Upper lobe of left lung (tissue), 6 donors: ENCODE measurements around the gene CNDP2. TPM values are rescaled to one million over a fixed set of nuclear protein-coding genes. Genes with fewer than 3 reads are reported as not detected.

Experiments
- ATAC-seq, 2 donors: fragments of 200-7000 bp; cut with Tn5 transposase; one replicate each; pipeline ENCODE4 v1.9.1; 2022; ENCODE audit warnings: mild to moderate bottlenecking in 2 of 2, moderate library complexity in 2 of 2; ENCODE audit not compliant: low FRiP score in 2 of 2
- DNase-seq, 2 donors: peaks; one replicate each; pipeline ENCODE4 v3.0.0-alpha.2; 2019 to 2020
- H3K27ac ChIP-seq, 4 donors: fragments of 200-600 bp; sonication (generic); one replicate each; pipeline ENCODE4 v1.5.1; 2016 to 2019
- H3K27me3 ChIP-seq, 4 donors: fragments of 200-600 bp; sonication (generic); one replicate each; pipeline ENCODE4 v1.5.1; 2017 to 2019
- H3K36me3 ChIP-seq, 4 donors: fragments of 200-600 bp; sonication (generic); one replicate each; pipeline ENCODE4 v1.5.1; 2016 to 2019
- H3K4me1 ChIP-seq, 4 donors: fragments of 200-600 bp; sonication (generic); one replicate each; pipeline ENCODE4 v1.5.1; 2018 to 2019
- H3K4me3 ChIP-seq, 4 donors: fragments of 200-600 bp; sonication (generic); one replicate each; pipeline ENCODE4 v1.5.1; 2017 to 2019; ENCODE audit warnings: mild to moderate bottlenecking in 2 of 4, moderate library complexity in 1 of 4
- H3K9me3 ChIP-seq, 4 donors: fragments of 200-600 bp; sonication (generic); one replicate each; pipeline ENCODE4 v1.5.1; 2018 to 2019
- CTCF ChIP-seq, 6 experiments: fragments of 450-650 bp in 4 of 6; fragments of 200-600 bp in 2 of 6; sonication (generic) in 2 of 6; IDR thresholded peaks; one replicate each; pipeline ENCODE4 v1.5.1; 2016 to 2019; ENCODE audit warnings: antibody characterized with exemption in 6 of 6
- EP300 ChIP-seq, 4 donors: sonication (generic); formaldehyde crosslinking; IDR thresholded peaks; one replicate each; pipeline ENCODE4 v1.5.1; 2017; ENCODE audit warnings: antibody characterized with exemption in 4 of 4, control low read depth in 2 of 4
- POLR2A ChIP-seq, 4 donors: fragments of 450-650 bp; IDR thresholded peaks; one replicate each; pipeline ENCODE4 v1.5.1; 2016 to 2017; ENCODE audit warnings: antibody characterized with exemption in 4 of 4, mild to moderate bottlenecking in 2 of 4
- POLR2AphosphoS5 ChIP-seq, 2 donors: sonication (generic); formaldehyde crosslinking; IDR thresholded peaks; one replicate each; pipeline ENCODE4 v1.5.1; 2017; ENCODE audit warnings: antibody characterized with exemption in 2 of 2
- WGBS, 2 donors: methylation state at CpG; one replicate each; pipeline ENCODE4 v1.1.5; 2017 to 2018; 5-methylcytosine and 5-hydroxymethylcytosine counted together
- total RNA-seq, 6 donors: library from RNA; depleted of rRNA in 4 of 6; stranded (reverse); fragments of >200 nt in 4 of 6; gene quantifications; one replicate each; pipeline versions ENCODE4 v1.1.0 to v1.2.1, GENCODE V29; 2016 to 2021
- donor health status: DM: no; HTN: no; CAD: no; lungs with moderate emphysema.
- donor health status: DM: no; HTN: yes; CAD: no; lungs with severe emphysema.

CNDP2 gene
- total RNA-seq, 6 donors from 2014 or later: 147 to 279 (median 196) TPM

GRCh38 chr18:74519320-74520095 lies 23.3 kb downstream of the CNDP2 start:
- ATAC-seq (no peak), DNase-seq (no peak)
- TF ChIP-seq CTCF (IDR thresholded peaks at IDR 0.05) (no peak), EP300 (IDR thresholded peaks at IDR 0.05) (no peak), POLR2A (IDR thresholded peaks at IDR 0.05) (no peak), POLR2AphosphoS5 (IDR thresholded peaks at IDR 0.05) (no peak)

GRCh38 chr18:74520096-74520833 lies 24.1 kb downstream of the CNDP2 start:
- no peak overlapping the region for H3K27ac ChIP-seq
- no peaks in the 10 kb centered on the region for H3K9me3 ChIP-seq
- no peaks in the 10 kb centered on the region for H3K27me3 ChIP-seq
- H3K4me3 ChIP-seq: no peak overlapping the region
- no peak for TF ChIP-seq POLR2A (IDR thresholded peaks at IDR 0.05)
- TF ChIP-seq CTCF (IDR thresholded peaks at IDR 0.05): no peak
- no peak for TF ChIP-seq POLR2AphosphoS5 (IDR thresholded peaks at IDR 0.05)
- no peak for TF ChIP-seq EP300 (IDR thresholded peaks at IDR 0.05)
- no peak for DNase-seq
- WGBS, 2 donors: 92 to 93% methylated on average over 14 of the region's 14 CpGs
- no peak for ATAC-seq
- H3K36me3 ChIP-seq: peaks cover 40 to 63% (median 57%) of the 10 kb centered on the region in 4 donors
- peaks cover 0 to 9% (median 5%) of the 10 kb centered on the region in 4 donors for H3K4me1 ChIP-seq

More at GRCh38 chr18:74519320-74520095, 23.3 kb downstream of the CNDP2 start:
- H3K36me3 ChIP-seq: peaks cover 40 to 70% (median 64%) of the 10 kb centered on the region in 4 donors
- peaks cover 0 to 9% (median 5%) of the 10 kb centered on the region in 4 donors for H3K4me1 ChIP-seq
- no peaks in the 10 kb centered on the region for H3K27me3 ChIP-seq
- no peak overlapping the region for H3K4me3 ChIP-seq
- no peak overlapping the region for H3K27ac ChIP-seq
- 81 to 89% methylated on average over 16 to 18 of the region's 18 CpGs for WGBS, 2 donors
- no peaks in the 10 kb centered on the region for H3K9me3 ChIP-seq

- Histone ChIP-seq H3K27me3 (no peaks in the 10 kb centered on the region), H3K27ac (no peak overlapping the region), H3K4me1 (peaks cover 0 to 9% (median 5%) of the 10 kb centered on the region in 4 donors), H3K36me3 (peaks cover 32 to 53% (median 48%) of the 10 kb centered on the region in 4 donors), H3K9me3 (no peaks in the 10 kb centered on the region), H3K4me3 (no peak overlapping the region)
- ATAC-seq (no peak), DNase-seq (no peak)
- 87 to 94% methylated on average over 15 of the region's 15 CpGs for WGBS, 2 donors
- TF ChIP-seq CTCF (IDR thresholded peaks at IDR 0.05) (no peak), EP300 (IDR thresholded peaks at IDR 0.05) (no peak), POLR2A (IDR thresholded peaks at IDR 0.05) (no peak), POLR2AphosphoS5 (IDR thresholded peaks at IDR 0.05) (no peak)
Measured at GRCh38 chr18:74521068-74521725, 25.0 kb downstream of the CNDP2 start.

- Histone ChIP-seq H3K9me3 (no peaks in the 10 kb centered on the region), H3K4me1 (peaks cover 0 to 9% (median 5%) of the 10 kb centered on the region in 4 donors), H3K27ac (no peak overlapping the region), H3K36me3 (peaks cover 23 to 38% (median 32%) of the 10 kb centered on the region in 4 donors), H3K27me3 (no peaks in the 10 kb centered on the region), H3K4me3 (no peak overlapping the region)
- DNase-seq (peak in 1 of 2 donors; percentile 59), ATAC-seq (no peak)
- WGBS, 2 donors: 87 to 91% methylated on average over 17 to 23 of the region's 23 CpGs
- TF ChIP-seq CTCF (IDR thresholded peaks at IDR 0.05) (no peak), EP300 (IDR thresholded peaks at IDR 0.05) (no peak), POLR2A (IDR thresholded peaks at IDR 0.05) (no peak), POLR2AphosphoS5 (IDR thresholded peaks at IDR 0.05) (no peak)
Measured at GRCh38 chr18:74522635-74523548, 26.7 kb downstream of the CNDP2 start.
